ENCODE results near the gene GRIK2.

GRIK2 gene

GRCh38 chr6:101711518-101711917 is 318.0 kb downstream of the GRIK2 start:
- H3K4me3 ChIP-seq (ENCODE audit: low read depth, low read length): no peak overlapping the region
- TF ChIP-seq, protein P1, sequence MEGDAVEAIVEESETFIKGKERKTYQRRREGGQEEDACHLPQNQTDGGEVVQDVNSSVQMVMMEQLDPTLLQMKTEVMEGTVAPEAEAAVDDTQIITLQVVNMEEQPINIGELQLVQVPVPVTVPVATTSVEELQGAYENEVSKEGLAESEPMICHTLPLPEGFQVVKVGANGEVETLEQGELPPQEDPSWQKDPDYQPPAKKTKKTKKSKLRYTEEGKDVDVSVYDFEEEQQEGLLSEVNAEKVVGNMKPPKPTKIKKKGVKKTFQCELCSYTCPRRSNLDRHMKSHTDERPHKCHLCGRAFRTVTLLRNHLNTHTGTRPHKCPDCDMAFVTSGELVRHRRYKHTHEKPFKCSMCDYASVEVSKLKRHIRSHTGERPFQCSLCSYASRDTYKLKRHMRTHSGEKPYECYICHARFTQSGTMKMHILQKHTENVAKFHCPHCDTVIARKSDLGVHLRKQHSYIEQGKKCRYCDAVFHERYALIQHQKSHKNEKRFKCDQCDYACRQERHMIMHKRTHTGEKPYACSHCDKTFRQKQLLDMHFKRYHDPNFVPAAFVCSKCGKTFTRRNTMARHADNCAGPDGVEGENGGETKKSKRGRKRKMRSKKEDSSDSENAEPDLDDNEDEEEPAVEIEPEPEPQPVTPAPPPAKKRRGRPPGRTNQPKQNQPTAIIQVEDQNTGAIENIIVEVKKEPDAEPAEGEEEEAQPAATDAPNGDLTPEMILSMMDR (IDR thresholded peaks at IDR 0.05; ENCODE audit: low read depth, low read length): no peak

DNA sequence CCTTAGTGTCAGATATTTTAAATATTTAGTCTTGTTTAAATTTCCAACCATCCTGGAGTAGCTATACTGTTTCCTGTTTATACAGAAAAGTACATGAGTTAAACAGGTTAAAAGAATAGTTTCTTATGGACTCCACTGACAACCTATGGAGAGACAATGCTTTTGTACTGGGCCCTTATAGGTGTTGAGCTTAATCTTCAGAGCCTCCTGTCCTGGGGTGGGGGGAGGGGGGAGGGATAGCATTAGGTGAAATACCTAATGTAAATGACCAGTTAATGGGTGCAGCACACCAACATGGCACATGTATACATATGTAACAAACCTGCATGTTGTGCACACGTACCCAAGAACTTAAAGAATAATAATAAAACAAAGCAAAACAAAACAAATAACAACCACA is 322.9 kb downstream of the GRIK2 start:
- H3K4me3 ChIP-seq (ENCODE audit: low read depth, low read length): no peak overlapping the region
- TF ChIP-seq, protein P1 (IDR thresholded peaks at IDR 0.05; ENCODE audit: low read depth, low read length): no peak

DNA sequence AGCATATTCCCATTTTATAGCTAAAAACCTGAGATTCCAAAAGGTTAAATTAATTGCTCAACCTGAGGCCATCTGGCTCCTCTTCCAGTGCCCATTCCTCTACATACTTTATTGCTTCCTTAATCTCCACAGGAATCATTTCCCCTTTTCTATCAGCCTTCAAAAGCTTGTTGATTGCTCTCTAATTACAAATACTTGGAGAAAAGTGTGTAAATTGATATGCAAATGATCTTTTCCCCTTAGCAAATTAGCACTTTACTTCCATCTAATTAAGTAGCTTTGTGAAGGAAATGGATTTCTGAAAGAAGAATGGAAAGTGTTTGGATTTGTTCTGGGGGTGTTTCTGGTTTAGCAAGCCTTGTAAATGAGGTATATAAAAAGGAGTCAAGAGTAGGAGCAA is 323.3 kb downstream of the GRIK2 start:
- no peak overlapping the region for H3K4me3 ChIP-seq (ENCODE audit: low read depth, low read length)
- TF ChIP-seq, protein P1 (IDR thresholded peaks at IDR 0.05; ENCODE audit: low read depth, low read length): no peak

- H3K4me3 ChIP-seq (ENCODE audit: low read depth, low read length): no peak overlapping the region
- TF ChIP-seq, protein P1 (IDR thresholded peaks at IDR 0.05; ENCODE audit: low read depth, low read length): no peak
Observed at GRCh38 chr6:101719521-101719920, 326.0 kb downstream of the GRIK2 start.

DNA sequence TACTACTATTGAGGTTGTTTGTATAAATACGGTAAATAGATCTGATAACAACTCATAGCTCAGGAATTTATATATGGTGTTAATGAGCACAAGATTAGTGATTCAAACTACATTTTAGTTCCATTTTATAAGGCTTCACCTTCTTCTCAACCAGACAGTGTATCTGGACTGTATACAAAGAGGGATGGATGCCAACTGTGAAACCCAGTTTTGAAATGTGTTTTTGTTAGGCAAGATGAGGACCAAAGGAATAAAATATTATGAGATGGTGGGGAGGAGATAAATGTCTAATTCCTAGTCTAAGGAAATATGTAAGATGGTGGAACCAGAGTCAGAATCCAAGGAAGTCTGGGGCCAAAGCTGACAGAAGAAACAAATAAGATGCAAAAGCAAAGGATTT is 329.0 kb downstream of the GRIK2 start:
- H3K4me3 ChIP-seq (ENCODE audit: low read depth, low read length): no peak overlapping the region
- TF ChIP-seq, protein P1 (IDR thresholded peaks at IDR 0.05; ENCODE audit: low read depth, low read length): no peak

- no peak overlapping the region for H3K4me3 ChIP-seq (ENCODE audit: low read depth, low read length)
- TF ChIP-seq, protein P1 (IDR thresholded peaks at IDR 0.05; ENCODE audit: low read depth, low read length): no peak
Observed at GRCh38 chr6:101722991-101723579, 329.6 kb downstream of the GRIK2 start.

DNA sequence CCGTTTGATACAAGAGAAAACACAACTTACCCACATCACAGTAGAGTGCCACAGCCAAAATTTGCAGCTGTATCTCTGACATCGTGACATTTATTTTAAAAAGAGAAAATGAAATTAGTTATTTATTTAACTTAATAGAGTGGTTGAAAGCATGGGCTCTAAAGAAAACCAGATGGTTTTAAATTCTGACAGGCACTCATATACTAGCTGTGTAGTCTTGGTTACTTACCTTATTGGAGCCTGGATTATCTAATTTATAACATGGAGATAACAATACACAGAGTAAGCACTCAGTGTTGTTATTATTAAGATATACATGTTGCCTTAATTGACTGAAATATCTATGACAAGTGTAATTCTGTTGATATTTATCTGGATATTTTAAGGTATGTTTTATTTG is 334.9 kb downstream of the GRIK2 start:
- no peak overlapping the region for H3K4me3 ChIP-seq (ENCODE audit: low read depth, low read length)
- TF ChIP-seq, protein P1 (IDR thresholded peaks at IDR 0.05; ENCODE audit: low read depth, low read length): no peak

All from WI38 (cell line).